HUDEP-2 (cell line): Measurements from ENCODE around the gene PMEPA1.

Experiments
- DNase-seq, 76 experiments: peaks; one replicate each; lab custom pipeline; 2025; ENCODE audit not compliant: unreplicated experiment in 76 of 76; lab: John Stamatoyannopoulos, UW

Gene PMEPA1

GRCh38 chr20:57737349-57737748 lies 27.5 kb upstream of the PMEPA1 start:
- DNase-seq: no peak

DNA sequence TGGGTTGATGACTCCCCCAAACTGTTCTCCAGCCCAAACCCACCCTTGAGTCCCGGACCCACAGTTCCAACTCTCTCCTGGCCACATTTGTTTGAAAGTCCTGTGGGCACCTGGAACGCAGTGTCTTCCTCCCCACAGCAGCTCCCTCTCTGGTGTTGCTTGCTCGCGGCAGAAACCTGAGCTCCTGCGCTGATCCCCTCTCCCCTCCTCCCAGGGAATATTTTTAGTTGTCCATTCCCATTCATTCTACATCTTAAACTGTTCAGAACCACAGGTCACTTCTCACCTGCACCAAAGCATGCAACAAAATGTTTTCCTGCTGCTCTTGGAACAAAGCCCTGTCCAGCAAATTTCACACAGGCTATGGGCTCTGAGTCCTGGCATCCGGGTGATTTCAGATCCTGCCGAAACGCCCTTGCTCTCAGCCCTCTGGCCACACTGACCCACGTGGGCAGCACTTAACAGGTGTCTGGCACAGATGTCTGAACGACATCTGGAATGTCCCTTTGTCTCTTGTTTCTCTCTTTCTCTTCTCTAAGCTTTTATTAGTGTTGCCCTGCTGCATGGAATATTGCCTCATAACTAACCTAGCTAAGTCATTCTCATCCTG lies 27.0 kb upstream of the PMEPA1 start:
- no peak for DNase-seq

DNA sequence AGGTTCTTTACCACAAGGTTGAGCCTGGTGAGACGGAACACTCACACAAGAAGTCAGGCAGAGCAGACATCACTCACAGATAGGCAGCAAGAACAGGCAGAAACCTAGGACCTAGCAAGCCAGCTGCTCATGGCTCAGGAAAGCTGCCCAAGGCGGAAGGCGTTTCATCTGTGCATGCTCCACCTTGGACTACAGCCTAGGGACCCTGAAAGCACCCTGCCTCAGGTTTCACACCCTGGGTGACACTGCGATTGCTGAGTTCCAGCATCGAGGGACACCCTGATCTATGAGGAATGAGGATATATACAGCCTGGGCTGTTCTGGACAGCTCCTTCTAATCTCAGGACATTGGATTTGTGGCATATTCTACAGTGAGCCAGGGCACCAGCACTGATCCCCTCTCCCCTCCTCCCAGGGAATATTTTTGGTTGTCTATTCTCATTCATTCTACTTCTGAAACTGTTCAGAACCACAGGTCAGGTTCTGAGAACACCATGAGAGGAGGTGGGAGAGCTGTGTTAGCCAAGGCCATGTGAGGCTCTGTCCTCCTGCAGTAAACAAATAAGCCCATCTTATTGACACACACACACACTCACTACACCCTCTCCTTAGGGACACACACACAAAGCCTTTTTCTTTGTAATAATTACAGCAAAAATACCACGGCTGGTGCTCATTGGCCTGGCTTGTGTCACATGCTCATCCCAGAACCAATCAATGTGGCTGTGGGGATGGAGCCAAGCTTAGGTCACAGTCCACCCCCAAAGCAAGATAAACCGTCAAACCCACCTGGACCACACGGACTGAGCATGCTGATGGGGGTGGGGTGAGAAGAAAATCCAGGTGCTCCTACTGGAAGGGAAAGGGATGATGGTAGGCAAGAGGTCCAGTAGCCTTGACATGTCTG lies 26.3 kb upstream of the PMEPA1 start:
- DNase-seq: no peak

GRCh38 chr20:57734754-57735153 lies 24.9 kb upstream of the PMEPA1 start:
- DNase-seq: no peak

DNA sequence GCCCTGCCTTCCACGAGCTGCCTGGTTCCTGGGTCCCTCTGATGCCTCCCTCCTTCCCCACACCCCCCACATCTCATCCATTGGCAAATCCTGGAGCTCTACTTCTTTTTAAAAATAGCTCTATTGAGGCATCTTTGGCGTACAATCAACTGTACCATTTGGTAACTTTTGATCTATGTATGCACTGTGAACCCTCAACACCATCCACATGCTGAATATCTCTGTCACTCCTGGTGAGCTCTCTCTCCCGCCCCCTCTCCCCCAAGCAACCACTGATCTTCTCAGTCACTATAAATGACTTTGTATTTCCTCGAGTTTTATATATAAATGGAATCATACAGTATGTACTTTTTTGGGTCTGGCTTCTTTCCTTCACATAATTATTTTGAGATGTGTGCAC lies 22.4 kb upstream of the PMEPA1 start:
- no peak for DNase-seq

DNA sequence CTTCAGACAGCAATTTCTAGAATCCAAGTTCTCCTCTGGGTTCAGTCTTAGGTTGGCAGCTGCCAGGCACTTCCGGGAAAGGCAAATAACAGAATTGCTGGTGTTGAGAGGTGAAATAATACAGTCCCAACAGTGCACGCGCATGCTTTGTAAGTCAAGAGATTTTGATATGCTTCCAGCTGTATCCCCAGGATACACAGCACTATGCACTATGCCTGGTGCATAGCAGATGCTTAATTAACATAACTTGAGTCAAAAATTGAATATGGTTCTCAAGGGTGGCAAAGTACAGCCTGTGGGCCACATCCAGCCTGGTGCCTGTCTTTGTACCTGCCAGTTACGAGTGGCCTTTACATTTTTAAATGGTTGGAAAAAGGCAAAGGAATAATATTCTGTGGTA lies 18.9 kb upstream of the PMEPA1 start:
- no peak for DNase-seq

- DNase-seq: no peak
Measured at GRCh38 chr20:57727863-57728262, 18.0 kb upstream of the PMEPA1 start.

DNA sequence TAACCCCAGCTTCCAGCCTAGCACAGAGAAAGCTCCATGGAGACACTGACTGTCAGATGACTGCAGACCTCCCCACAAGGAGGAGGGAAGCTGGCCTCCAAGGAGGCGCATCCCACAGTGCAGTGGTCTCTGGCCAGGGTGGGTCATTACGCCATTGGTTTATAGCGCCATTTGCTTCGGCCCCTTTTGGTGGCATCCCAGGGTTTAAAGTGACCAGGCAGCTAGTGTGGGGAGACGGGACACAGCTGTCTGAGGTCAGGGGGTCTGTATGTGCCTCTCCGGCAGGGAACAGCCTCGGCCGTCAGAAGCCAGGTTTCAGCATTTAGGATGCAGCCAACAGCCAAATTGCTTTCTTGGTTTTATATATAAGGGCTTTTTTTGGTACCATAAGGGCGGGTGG lies 15.8 kb upstream of the PMEPA1 start:
- DNase-seq: no peak

DNA sequence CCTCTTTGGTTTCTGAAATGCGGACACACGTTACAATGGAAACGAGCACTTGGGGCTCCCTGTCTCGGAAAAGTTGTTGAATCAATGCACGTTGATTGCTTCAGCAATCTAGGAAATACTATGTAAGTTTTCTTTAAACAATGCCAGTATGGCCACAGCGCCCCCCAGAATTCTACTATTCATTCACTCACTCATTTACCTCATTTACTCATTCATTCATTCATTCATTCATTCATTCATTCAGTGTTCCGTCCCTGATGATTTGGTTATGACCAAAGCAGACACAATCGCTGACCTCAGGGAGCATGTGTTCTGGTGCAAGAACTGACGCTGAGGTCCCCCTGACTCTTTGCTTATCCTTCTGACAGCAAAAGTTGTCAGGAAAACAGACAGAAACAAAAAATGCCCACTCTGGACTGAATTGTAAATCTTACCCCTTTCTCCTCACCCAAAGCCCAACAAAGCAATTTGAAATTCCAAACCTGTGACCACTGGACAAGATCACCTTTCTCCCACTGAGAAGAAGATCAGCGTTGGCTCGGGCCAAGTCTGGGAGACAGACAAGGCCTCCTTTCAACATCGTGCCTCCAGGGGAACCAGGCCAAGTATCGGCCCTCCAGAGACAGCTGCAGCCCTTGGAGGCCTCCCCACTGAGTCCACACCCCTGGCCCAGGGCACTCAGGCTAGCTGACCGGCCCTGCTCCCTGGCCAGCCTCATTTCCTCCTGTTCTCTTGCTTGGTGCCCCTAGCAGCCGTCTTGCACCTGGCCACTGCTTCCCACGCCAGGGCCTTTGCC lies 15.0 kb upstream of the PMEPA1 start:
- DNase-seq: no peak

- DNase-seq: no peak
Measured at GRCh38 chr20:57723816-57724215, 14.0 kb upstream of the PMEPA1 start.

GRCh38 chr20:57719951-57720350 lies 10.1 kb upstream of the PMEPA1 start:
- no peak for DNase-seq

DNA sequence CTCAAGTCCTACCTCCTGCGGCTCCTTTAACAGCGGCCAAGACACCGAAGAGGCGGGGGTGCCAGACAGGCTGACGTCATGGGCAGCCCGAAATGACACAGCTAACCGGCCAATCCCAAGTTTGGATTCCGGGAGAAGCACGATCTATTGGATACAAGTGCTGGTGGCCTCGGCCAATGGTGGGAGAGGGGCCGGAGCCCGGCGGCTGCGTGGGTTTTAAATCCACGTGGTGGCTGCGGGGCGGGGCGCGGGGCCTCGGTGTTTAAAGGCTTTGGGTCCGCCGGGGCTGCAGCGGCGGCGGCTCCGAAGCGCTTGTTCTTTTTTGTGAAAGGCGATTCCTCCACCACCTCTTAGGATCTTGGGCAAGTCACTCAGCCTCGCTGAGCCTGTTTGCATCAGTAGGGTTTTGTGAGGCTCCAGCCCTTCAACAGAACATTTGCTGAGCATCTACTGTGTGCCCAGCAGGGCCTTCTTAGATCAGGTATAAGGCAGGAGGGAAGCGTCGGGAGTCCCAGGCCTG lies 8.7 kb upstream of the PMEPA1 start:
- DNase-seq: peak; percentile 2 to 92 (median 78)

- DNase-seq: no peak
Measured at GRCh38 chr20:57717797-57718196, 8.0 kb upstream of the PMEPA1 start.

DNA sequence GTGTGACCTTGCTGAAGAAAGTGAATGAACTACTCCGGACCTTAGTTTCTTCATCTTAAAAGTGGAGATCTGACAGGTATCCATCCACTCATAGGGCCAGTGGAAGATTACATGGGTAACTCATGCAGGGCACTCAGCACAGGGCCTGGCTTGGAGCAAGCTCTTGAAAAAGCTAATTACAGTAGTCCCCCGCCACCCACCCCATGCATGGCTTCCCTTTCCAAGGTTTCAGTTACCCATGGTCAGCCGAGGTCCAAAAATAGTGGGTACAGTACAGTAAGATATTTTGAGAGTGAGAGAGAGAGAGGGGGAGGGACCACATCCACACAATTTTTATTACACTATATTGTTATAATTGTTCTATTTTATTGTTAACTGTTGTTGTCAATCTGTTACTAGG lies 7.1 kb upstream of the PMEPA1 start:
- no peak for DNase-seq

- no peak for DNase-seq
Measured at GRCh38 chr20:57716202-57716601, 6.4 kb upstream of the PMEPA1 start.

- DNase-seq: no peak
Measured at GRCh38 chr20:57715268-57715904, 5.6 kb upstream of the PMEPA1 start.

DNA sequence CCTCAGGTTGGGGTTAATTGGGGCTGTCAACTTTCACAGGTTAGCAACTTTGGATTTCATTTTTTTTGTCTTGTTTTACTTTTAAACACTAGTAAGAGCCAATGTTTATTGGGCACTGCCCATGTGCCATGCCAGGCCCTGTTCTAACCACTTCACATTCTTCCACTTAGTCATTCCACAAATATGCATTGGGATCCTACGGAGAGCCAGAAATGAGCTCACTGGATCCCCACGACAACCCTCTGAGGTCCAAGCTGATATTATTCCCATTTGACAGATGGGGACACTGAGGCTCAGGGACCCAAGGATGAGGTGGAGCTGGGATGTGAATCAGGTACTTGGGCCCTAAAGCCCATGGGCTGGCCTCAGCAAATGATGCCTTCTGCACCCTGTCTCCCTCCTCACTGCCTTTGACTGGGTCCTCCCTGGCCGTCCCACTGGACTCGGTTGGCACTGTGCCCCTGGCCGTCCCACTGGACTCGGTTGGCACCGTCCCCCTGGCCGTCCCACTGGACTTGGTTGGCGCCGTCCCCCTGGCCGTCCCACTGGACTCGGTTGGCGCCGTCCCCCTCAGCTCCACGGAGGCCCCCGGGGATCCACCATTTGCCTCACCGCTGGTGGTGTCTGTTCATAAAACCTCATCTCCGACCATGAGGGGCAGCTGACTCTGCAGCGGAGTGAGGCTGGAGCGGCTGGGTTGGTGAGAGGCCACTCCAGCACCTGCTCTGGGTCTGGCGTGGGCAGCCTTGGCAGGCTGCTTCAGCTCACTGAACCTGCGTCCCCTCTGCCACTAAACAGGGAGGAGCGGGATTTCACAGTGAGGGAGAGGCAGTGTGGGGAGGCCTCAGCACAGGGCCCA lies 4.8 kb upstream of the PMEPA1 start:
- no peak for DNase-seq

DNA sequence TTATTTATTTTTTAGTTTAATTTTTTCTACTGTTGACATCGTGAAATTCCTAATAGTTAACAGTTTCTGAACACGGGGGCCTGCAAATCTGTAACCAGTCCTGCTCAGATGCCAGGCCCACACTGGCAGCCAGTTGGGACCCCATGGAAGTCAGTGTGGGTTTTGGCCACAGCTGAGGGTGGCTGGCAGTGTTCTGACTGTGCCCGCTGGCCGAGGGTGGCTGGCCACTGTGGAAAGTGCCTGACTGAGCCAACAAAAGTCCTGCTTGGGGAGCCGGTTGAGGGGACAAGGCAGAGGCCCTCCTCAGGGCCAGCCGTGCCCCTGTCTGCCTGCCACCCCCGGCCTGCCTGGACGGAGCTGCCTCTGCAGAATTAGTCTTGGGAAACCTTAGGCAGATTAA lies 4.1 kb upstream of the PMEPA1 start:
- DNase-seq: no peak

DNA sequence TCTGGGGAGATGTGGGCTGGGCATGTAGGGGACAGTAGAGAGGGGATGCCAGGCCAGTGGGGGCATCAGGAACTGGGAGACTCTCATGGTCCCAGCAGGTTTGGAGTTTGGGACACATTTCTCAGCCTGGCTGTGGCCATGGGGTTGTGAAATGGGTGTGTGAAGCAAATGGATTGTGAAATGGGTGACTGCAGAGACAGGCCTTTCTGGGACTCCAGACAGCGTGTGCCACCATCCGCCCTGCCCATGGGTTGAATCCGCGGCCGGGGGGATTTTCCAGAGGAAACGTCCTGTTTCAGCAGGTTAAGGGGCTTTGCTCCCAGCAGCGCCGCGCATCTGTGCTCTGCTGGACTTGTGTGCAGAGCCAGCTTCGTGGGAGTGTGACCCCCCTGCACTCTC lies 3.7 kb upstream of the PMEPA1 start:
- DNase-seq: no peak
